Stimulated activated CD4-positive, alpha-beta T cell treated with anti-CD3 and anti-CD28 coated beads, Interleukin-4, amount 100 ng/mL, for 4 hours (primary cell): Measurements from ENCODE around the gene NGDN.
A peak's percentile ranks its signal among the peaks of the same experiment; 100 is the strongest.

ENCODE experiments used
- DNase-seq, 2 experiments: peaks; one replicate each; pipeline ENCODE4 v3.0.0-alpha.2; 2020

The NGDN gene

DNA sequence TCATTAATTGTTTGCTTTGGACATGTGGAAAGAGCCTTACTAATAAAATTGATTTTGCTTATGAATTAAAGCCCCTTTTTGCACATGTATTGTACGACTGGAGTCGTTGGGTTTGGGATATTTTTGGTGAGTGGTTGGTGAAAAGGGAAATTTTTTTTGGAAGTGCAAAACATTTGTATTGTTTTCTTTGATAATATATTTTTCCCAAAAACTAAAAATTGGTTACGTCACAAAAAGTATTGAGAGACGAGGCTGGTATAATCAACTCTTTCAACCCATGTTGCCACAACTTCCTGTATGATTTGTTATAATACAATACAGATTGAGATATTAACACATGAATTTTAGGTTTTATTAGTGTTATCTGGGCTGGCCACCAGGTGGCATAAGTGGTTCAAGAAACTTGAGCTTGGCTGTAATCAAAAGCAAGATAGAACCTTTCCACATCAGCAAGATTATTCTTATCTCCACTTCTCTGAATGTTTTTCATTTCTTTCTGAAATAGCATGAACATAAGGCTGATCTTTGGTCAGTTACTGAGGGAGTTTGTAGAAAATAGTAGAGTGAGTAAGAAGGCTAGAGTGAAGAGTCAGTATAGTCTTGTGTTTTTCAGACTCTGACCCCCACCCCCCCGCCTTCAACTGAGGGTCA, 8.7 kb downstream of the NGDN start:
- DNase-seq: peak; percentile 48 to 53

DNA sequence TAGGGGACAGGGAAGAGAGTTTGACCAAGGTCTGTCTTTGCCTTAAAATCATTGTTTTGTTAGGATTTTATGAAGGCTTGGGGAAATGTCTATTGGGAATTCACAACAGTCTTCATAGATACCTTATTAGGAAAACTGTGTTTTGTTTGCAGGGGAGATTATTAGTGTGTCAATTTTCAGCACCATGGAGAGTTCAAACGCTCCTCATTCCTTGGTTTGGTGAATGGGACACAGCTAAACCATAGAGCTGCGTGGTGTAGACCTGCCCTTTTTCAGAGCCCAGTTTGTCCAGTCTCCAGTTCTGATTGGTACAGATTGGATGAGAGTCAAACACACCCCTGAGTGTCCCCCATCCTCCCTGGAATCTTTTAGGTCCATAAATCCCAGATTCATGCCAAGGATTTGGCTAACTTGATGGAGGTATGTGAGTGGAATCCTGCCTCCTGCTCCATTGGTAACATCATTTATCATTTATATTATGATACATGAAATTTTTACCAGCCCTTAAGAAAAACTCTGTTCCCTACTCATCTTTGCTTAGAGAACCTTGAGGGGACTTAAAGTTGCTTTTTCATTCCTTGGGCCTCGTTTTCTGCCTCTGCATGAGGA, 12.0 kb downstream of the NGDN start:
- no peak for DNase-seq

DNA sequence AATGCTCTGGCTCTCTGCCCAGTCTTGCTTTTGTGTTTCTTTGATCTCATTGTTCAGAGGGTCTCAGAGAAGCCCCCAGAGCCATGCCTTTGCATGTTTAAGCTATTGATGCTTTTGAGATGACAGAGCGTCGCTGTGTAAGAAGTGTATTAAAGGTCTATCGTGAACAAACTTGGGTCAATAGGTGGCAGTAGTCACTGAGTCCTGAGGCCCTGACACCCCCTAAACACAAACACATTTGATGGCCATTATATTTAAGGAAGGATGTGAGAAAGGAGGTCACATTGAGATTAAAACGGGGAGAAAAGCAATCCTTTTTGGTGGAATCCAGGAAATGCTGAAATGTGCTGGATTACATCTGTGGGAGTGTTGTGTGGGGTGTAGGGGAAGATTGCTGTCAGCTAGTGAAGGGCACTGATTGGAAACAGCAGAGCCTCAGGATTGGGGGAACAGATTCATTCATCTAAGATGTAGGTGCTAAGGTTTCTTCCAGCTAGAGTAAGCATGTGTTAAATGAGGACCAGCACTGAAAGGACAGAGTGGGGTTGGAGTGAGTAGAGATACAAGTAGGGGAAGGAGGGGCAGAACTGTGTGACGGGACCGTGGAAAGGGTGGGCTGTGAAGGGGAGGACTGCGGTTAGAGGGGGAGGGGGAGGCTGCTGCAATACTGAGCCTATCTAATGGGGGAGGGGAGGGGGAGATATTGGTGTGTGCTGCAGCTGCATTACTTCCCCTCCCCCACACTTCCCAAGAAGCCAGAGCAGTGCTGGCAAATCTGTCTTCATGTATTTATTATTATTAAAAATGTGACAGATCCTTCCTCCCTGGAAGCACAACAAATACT, 12.7 kb downstream of the NGDN start:
- DNase-seq: no peak

DNA sequence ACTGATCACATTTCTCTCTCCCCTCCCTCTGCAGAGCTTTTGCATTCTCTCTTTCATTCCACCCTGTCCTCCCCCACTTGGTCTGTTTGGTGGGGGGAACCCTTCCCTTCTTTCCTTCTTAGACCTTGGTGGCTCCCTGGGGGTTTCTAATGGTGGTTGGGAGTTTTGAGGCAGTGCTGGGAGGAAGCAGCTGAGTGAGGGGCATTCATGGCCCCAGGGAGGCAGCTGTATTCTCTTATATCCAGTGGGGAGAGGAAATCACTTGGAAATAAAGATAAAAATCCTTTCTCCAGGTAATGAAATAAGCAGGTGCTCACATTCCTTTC, 13.3 kb downstream of the NGDN start:
- no peak for DNase-seq

DNA sequence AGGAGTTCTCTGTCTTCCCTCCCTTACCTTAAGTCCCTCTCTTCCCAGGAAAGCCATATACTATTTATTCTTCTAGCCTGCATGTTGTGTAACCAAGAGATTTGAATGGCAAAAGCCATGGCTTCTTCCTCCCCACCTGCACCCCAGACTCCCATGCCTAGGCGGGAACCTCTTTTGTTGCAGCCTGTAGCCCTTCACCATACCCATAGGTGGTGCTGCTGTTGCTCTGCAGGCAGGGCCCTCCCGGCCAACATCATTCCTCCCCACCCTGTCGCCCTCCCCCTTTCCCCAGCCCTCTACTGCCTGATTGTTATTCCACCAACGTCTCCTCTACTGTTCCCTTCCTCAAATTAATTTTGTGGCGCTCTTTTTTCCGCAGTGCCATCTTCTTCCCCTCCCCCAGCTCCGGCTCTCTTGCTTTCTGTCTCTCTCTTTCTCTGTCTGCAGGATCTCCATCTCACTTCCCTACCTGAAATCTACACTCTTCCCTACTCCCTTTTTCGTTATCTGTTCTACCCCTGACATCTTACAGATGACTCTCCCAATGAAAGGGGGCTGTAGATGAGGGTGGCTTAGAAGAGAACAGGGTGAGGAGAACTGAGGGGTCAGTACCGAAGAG, 13.8 kb downstream of the NGDN start:
- DNase-seq: no peak

DNA sequence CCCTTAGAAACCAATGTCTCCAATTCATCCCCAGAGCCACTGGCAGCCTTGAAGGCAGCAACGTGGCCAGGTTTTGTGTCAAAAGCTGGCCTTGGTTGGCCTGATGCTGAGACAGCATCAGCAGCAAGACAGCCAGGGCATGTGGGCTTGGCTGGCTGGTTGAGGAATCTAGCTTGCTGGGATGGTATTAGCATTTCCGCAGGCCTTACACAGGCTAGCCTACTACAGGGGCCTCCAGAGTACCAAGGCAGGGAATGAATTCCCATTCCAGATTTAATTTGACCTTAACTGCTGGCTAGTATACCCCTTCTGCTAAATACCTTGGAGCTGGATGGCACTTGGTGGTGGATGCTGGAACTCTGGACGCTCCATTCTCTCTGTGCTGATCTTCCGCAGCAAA, 15.8 kb downstream of the NGDN start:
- DNase-seq: no peak

DNA sequence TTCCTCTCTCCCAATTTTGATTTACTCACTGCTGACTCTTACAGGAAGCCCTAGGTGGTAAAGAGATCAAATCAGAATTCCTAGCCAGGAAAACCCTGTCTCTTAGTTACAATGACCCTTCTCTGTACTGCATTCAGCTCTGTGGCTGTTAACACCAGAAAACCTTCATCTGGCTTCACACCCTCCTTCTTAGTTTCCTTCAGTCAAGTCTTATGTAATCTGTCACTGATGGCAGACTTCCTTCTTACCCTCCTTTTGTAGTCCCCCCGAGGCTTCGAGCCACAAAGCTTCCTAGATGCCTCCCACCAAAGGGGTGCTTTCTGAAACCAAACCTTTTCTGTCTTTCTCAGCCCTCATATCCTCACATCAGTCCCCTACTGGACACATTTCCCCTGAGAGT, 16.5 kb downstream of the NGDN start:
- DNase-seq: no peak

DNA sequence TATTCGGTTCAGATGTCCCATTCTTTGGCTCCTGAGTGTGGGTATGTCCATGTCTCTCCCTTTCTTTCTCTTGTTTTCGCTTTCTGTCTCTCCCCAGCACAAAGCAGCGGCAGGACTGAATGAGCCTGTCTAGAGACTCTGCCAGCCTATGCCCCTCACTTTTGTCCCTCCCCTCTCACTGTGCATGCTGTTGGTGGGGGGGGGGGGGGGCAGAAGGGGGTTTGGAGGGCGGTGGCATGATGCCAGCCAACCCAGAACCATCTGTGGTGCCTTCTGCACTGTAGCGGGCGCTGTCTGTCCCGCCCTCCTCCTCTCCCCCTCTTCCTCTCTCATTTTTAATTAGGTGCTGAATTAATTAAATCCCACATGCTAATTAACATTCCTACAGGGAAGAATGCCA, 17.7 kb downstream of the NGDN start:
- no peak for DNase-seq

DNA sequence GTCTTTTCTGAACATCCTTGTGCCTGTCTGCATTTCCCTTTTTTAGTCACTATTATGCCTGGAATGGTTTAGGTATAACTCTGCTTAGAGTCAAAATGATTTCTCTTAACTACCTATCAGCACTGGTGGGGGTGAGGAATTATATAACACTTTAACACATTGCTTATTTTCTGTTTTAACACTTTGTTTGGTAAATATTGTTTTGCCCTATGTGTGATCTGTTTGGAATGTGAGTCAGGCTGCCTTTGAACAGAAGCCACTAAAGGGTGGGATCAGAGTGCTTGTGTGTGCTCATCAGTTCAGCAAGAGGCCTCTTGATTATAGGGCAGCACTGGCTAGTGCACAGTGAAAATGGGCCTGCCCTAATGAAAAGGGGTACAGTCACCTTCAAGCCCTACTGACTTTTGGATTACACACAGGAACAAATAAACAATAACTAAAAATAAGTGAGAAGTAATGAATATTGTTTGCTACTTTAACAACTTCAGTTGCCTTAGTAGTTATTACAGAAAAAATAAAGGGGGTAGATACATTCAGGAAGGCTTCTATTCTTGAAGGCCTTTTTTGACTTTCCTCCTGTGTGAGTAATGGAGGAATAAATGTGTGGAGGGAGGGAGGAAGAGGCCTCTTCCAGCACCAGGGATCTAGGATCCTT, 23.2 kb downstream of the NGDN start:
- no peak for DNase-seq

DNA sequence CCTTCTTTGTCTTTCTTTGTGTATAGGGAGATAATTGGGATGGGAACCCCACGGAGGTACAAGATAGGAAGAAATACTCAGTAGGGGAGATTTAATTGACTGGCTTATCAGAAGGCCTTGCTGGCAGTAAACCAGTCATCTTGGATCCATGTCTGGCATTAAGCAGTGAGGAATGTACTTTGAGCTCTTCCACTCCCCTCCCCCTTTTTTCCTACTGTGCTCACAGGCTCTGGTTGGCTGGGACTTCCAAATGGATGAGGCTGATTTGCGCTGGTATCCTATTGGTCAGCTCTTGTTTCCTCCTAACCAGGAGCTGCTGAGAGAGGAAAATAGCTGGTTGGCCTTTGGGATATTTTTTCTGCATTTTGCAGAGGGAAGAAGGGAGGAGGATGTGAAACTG, 24.7 kb downstream of the NGDN start:
- DNase-seq: no peak

DNA sequence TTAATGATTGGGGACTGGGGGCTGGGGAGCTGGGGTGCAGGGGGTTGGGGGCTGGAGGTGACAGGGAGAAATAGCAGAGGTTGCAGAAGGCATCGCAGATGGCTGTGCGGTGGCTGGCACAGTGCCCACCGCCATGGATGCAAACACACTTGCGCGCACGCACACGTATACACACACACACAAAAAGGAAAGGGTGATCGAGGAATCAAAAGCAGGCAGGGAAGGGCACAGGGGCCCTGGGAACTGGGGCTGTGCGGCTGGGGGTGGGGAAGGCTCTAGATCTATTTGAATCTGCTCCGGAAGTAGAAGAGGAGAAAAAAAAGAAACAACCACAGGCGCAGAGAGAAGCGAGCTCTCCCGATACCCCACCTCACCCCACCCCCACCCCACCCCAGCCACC, 42.7 kb downstream of the NGDN start:
- no peak for DNase-seq

DNA sequence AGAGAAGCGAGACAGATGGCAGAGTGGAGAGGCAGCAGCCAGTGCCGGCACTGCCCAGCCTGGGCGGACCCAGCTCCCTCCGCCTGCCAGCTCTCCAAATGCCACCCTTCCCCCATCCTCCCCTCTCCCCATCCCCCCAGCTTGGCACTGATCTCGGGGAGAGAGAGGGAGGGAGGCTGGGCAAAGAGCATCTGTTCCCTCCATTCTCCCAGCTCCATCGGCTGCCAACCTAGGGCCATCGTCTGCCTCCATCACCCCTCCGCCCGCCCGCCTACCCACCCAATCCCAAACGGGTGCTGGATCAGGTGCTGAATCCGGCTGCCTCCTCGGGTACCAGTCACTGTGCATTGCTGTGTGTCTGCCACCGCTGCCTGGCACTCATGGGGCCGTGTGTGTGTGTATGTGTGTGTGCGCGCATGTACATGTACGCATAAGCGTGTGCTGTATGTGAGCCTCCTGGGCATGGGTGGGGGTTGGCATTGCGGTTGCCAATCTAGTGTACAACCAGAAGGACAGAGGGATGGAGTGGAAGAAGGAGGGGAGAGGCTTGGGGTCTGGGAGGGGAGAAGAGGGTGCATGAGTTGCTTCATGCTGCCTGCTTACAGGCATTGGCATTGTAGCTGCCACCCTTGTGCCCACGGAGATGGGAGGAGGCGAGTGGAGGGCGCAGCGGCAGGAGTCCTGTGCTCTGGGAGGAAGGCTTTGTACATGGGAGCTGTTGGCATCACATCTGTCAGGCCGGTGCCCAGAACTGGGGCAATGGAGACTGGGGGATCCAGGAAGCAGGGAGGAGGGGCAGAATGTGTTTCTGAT, 43.7 kb downstream of the NGDN start:
- no peak for DNase-seq

DNA sequence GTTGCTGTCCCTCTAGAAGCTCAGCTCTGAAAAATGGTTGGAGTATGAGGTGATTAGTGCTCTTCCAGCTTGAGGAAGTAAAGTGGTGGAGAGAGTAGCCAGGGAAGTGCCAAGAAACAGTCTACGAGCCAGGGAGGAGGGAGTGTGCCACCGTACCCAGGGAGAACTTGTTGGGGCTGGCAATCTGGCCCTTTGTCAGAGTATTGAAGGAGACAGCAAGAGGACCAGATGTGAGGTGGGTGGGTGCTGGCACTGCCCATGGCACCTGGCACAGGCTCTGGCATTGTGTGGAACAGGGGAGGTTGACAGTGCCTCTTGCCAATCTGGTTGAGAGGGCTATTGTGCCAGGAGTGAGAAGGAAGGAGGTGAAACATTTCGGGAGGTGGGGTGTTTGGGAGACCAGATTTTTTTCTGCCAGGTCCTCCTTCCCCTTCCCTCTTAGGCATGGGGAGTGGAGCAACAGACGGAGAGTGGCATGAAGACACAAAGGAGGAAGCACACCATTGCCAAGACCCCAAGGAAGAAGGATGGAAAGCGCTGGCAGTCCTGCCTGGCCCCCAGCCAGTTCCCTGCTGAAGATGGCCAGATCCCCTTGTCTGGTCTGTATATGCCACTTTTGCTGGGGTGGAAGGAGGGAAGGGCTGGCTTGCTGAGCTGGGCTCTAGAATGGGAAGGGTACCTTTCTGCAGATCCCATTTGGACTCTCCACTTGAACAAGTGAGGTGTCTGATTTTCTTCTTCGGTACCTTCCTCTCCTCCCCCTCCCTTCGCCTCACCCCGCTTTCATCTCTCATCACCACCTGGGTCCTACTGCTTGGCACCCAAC, 44.5 kb downstream of the NGDN start:
- DNase-seq: no peak

DNA sequence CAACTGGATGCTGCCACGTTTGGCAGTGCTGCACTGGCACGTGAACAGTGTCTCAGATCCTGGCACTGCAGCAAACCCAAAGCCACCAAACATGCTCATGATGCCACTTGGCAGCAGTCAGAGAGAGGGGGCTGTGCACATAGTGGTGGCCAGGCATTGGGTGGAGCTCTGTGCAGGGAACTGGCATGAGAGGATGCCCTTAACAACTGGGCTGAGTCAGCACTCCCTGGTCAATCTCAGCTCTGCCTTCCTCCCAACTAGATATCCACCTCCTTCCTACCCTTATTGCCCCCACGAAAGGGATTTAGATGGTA, 45.1 kb downstream of the NGDN start:
- no peak for DNase-seq

DNA sequence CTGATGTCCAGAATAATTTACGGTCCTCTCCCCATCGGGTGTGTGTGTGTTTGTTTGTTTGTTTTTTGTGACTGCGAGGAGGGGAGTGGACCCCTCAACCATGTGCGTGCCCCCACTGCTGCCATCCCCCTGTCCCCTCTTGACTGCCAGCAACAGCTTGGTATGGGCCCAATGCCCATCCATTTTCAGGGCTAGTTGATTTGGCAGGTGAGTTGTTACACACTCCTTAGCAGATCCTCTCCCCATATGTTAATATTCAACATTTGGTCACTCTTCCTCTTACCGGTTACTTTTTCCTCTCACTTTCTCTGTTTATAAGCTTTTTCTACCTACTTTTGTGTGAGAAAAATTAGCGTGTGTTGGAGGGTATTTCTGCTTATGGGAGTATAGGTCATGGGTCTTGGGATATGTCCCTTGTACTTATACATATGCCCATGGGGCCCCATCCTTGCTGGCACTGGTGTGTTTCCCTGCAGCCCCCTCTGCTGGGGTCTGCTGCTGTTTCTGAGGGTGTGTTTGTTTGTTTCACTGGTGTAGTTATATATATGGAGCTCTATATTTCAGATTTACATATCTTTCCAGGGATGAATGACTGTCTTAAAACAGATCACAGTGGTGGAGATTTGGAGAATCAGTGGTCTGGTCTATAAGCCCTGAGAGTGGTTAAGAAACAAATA, 48.3 kb downstream of the NGDN start:
- DNase-seq: no peak

DNA sequence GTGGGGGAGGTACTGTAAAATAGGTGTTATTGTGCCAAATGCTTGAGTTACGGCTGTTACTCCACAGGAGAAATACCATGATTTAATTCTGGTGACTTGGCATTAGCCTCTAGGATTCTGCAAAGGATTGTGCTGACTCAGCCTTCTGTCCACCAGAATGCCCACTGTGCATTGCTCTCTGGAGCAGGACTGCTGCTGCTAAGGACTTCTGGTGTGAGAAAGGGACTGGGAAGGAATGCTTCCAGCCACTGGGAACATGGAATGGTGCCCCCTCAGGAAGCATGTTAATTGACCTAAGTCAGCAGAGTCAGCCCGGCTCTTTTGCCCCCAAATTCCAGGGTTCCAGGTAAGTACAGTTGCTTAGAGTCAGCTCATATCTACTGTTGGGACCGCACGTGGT, 49.2 kb downstream of the NGDN start:
- DNase-seq: no peak

DNA sequence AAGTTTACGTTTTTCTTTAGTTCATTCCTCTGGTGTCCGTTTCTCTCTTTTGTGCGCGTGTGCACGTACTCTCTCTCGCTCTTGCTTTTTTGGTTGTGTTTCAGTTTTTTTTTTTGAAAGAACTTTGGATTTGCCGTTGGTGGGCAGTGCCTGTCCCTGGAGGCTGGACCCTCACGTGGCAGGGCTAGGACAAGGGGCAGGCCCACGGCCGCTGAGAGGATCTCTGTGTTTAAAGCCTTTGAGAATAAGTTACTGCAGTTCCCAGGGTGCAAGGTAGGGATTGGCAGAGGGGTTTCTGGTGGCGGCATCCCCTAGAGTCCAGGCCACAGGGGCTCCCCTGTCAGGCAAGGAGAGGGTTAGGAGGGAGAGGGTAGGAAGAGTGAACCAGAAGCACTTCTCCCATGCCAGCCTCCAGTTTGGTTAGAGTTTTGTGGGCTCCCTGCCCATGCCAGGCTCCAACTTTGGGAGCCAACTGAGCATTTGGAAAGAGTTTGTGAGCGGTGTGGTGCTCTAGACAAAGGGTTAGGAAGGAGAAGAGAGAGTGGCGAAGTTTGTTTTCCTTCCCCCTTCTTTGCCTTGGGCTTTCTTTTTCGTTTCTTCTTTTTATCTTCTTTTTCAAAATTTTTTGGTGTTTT, 51.5 kb downstream of the NGDN start:
- no peak for DNase-seq

DNA sequence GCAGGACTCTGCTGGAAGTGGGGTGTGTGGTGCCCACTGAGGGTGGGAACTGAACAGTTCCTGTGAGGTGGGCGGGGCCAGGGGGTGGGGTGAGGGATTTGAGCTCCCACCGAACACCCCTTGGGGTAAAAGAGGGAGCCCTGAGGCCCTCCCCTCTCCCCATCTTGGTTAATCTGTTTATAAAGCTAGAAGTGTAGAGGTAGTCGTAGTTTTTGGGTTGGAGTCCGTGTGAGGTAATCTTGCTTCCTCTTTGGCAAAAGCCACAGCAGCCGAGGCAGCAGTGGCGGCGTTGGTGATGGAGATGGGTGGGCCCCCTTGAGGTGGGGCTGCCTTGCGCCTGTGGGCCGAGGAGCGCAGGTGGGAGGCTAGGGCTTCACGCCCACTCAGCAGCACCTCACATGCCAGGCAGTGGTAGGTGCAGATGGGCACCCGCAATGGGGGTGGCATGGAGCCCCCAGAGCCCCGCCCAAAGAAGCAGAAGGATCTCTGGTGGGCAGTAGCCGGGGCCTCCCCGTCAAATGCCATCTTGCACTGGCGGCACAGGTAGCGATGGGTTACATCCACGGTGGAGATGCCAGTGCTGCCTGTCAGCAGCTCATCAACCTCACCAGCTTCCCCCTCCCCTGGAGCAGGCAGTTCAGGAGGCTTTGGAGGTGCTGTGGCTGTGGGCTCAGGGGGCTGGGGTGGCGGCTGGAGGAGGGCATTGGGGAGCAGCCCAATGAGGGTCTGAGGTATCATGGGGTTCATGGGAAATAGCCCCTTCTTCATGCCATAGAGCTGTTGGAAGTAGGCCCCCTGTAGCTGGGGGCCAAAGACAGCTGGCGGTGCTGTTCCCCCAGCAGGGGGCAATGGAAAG, 52.5 kb downstream of the NGDN start:
- DNase-seq: no peak

DNA sequence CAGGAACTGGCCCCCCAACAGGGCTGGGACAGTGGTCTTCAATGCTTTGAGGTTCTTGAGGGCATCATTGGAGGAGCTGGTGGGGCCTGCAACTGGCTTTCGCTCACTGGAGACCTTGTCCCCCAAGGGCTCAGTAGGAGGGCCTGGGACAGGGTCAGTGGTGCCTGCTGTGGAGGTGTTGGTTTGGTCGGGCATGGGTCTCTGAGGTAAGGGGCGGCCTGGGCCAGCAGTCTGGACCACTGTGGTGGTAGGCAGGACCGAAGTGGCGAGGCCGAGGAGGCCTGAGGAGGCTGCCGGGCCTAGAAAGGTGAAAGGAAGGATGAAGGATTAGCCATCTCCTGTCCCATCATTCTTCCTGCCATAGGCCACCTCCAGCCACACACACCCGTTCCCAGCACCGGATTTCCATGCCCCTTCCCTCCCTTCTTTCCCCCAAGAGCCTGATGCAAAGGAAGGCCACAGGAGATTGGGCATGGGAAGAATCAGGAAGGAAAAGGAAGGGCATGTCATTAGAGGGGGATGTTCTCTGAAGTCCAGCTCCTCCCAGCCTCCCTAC, 53.2 kb downstream of the NGDN start:
- no peak for DNase-seq
